ENCODE data around the gene NR5A1.

Gene NR5A1

GRCh38 chr9:124513376-124513994, 6.3 kb upstream of the NR5A1 start:
- no peak for DNase-seq

- DNase-seq: no peak
These were observed 5.6 kb upstream of the NR5A1 start for GRCh38 chr9:124512806-124513204.

GRCh38 chr9:124511891-124512805, 4.9 kb upstream of the NR5A1 start:
- DNase-seq: no peak

GRCh38 chr9:124511426-124511840, 4.2 kb upstream of the NR5A1 start:
- no peak for DNase-seq

- DNase-seq: no peak
These were observed 3.6 kb upstream of the NR5A1 start for GRCh38 chr9:124510650-124511425.

GRCh38 chr9:124507880-124508423, 753 bp upstream of the NR5A1 start:
- no peak for DNase-seq

- DNase-seq: no peak
These were observed 766 bp downstream of the NR5A1 start for GRCh38 chr9:124506433-124506832.

GRCh38 chr9:124505901-124506346, 1.3 kb downstream of the NR5A1 start:
- DNase-seq: no peak

GRCh38 chr9:124505006-124505900, 1.9 kb downstream of the NR5A1 start:
- DNase-seq: no peak

- DNase-seq: no peak
These were observed 2.6 kb downstream of the NR5A1 start for GRCh38 chr9:124504530-124505005.

GRCh38 chr9:124503713-124504529, 3.3 kb downstream of the NR5A1 start:
- DNase-seq: no peak

- DNase-seq: no peak
These were observed 4.2 kb downstream of the NR5A1 start for GRCh38 chr9:124502711-124503702.

- DNase-seq: no peak
These were observed 5.4 kb downstream of the NR5A1 start for GRCh38 chr9:124501771-124502320.

GRCh38 chr9:124500796-124501611, 6.2 kb downstream of the NR5A1 start:
- DNase-seq: peak; percentile 27

GRCh38 chr9:124500028-124500795, 7.0 kb downstream of the NR5A1 start:
- no peak for DNase-seq

GRCh38 chr9:124499216-124499615, 8.0 kb downstream of the NR5A1 start:
- no peak for DNase-seq

GRCh38 chr9:124498499-124499146, 8.6 kb downstream of the NR5A1 start:
- DNase-seq: no peak

All from activated CD4-positive, alpha-beta T cell treated with anti-CD3 and anti-CD28 coated beads, Interleukin-2, amount 50 U/mL, for 16 hours (primary cell).